HL-60 (cell line): ENCODE results near the gene ANKS6.

Experiments
- DNase-seq, 2 experiments: peaks; one replicate each; pipeline ENCODE4 v3.0.0-alpha.2; 2010 to 2020; ENCODE audit warnings: low read depth in 1 of 2, low spot score in 1 of 2
- H3K27ac ChIP-seq: fragments of 250-450 bp; sonication (Bioruptor Pico); replicated peaks from 2 replicates; pipeline ENCODE4 v1.5.1; 2020; ENCODE audit warnings: mild to moderate bottlenecking, moderate library complexity
- H3K27me3 ChIP-seq: fragments of 250-450 bp; sonication (Bioruptor Pico); 2 replicates; pipeline ENCODE4 v1.5.1; 2021; ENCODE audit warnings: mild to moderate bottlenecking, moderate library complexity; ENCODE audit not compliant: insufficient read depth, poor library complexity, severe bottlenecking
- H3K4me3 ChIP-seq: replicated peaks from 2 replicates; pipeline ENCODE4 v1.5.1; 2011; ENCODE audit warnings: mild to moderate bottlenecking, control low read depth, low read length; ENCODE audit not compliant: insufficient read depth
- CTCF ChIP-seq: IDR thresholded peaks from one replicate; pipeline ENCODE4 v1.5.1; 2011; ENCODE audit warnings: low read length, control low read depth, inconsistent platforms; ENCODE audit not compliant: insufficient read depth
- REST ChIP-seq: IDR thresholded peaks from 2 replicates; pipeline ENCODE4 v1.6.1; 2012; ENCODE audit warnings: low read depth; ENCODE audit not compliant: insufficient replicate concordance
- SPI1 ChIP-seq: IDR thresholded peaks from 2 replicates; pipeline ENCODE4 v1.6.1; 2012; ENCODE audit warnings: low read depth, mild to moderate bottlenecking, borderline replicate concordance

The ANKS6 gene

DNA sequence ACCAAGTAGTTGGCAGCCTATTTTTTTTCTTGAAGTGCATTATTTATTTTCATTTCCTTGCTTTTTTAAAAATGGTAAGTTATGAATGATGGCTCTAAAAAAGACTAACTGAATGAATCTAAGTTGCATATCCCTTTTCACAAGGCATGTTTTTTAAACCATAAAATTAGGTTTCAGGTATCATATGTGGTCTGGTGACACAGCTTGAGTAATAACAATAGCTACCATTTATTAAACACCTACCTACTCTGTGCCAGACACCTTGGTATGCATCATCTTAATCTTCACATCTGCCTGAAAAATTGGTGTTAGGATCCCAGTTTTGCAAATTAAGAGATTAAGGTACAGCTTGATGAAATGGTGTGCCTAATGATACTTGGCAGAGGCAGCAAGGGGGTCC is 83.4 kb downstream of the ANKS6 start:
- TF ChIP-seq REST (no peak), CTCF (no peak), SPI1 (no peak)
- no peak overlapping the region for H3K27ac ChIP-seq
- no peak overlapping the region for H3K4me3 ChIP-seq
- DNase-seq, result no peak
- peaks cover 17% of the 10 kb centered on the region for H3K27me3 ChIP-seq

DNA sequence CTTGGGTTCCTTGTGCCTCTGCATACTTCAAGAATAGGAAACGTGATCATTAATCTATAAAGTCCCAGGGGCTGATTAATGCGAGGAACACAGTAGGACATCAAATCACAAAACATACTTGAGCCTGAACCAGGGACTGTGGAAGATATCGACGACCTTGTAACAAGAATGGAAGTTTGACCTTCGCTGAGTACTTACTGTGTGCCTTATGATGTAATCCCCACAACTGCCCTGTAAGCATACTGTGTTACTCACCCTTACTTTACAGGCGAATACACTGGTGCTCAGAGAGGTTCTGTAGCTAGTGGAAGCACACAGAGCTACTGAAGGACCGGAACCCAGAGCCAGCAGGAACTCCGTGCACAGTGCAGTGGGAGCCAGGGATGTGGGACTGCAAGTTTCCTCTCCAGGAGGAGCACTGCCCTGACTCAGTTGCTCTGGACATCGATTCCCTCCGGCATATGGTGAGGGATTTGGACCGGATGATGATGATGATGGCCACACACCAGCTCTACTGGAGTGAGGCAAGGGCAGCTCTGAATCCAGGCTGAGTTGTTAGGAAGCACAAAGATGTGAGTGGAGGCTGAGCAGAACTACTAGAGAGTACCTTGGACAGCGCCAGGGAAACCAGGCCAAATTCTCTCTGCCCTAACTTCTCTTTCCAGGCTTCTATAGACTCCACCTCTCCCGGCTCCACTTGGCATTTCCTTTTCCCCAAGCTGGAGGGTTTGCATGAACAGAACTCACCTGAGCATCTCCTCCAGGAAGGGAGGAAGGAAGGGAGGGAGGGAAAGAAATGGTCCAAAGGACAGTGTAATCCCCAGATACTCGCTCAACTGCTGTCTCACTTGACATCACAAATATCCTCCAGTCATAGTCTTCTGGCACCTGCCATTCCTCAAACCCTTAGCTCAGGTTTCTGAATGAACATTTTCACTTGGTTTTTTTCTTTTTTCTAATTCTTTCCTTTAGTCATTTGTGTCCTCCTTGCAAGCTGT is 86.1 kb downstream of the ANKS6 start:
- Histone ChIP-seq H3K4me3 (no peak overlapping the region), H3K27me3 (peaks cover 34% of the 10 kb centered on the region), H3K27ac (no peak overlapping the region)
- TF ChIP-seq REST (peak; percentile 98), SPI1 (no peak), CTCF (no peak)
- DNase-seq, result peak; percentile 18 to 19

GRCh38 chr9:98708933-98709911 is 87.1 kb downstream of the ANKS6 start, which contains the start of gene GABBR2:
Gene GABBR2 (minus strand): TSS chr9:98708935. CDS start chr9:98708737, 198 bp downstream.
- Histone ChIP-seq H3K27me3 (peaks cover 36% of the 10 kb centered on the region), H3K4me3 (peak within 1 kb of the TSS; percentile 17; the same call in 1 of the 2 replicates), H3K27ac (no peak within 1 kb of the TSS)
- peak; percentile 19 for TF ChIP-seq REST
- TF ChIP-seq SPI1, result no peak
- no peak for DNase-seq
